Activated CD8-positive, alpha-beta memory T cell treated with anti-CD3 and anti-CD28 coated beads for 4 hours (primary cell): ENCODE results near the gene FAM177B.
"Not testable (repeated sequence)": the region's sequence is repeated elsewhere in the genome, so short reads cannot be mapped to it uniquely, and the experiment has no call there.

ENCODE experiments used
- DNase-seq, 2 donors: peaks; one replicate each; pipeline ENCODE4 v3.0.0-alpha.2; 2020; ENCODE audit warnings: low read depth in 2 of 2

The FAM177B gene

GRCh38 chr1:222739929-222740328 lies 2.9 kb downstream of the FAM177B start:
- DNase-seq, result no peak

- not testable (repeated sequence) for DNase-seq
Observed at GRCh38 chr1:222741630-222742457, 4.8 kb downstream of the FAM177B start.

- no peak for DNase-seq
Observed at GRCh38 chr1:222749927-222750326, 12.9 kb downstream of the FAM177B start.

- DNase-seq, result no peak
Observed at GRCh38 chr1:222750651-222751050, 13.6 kb downstream of the FAM177B start.

- no peak for DNase-seq
Observed at GRCh38 chr1:222751255-222751654, 14.3 kb downstream of the FAM177B start.

GRCh38 chr1:222754366-222755139 lies 17.6 kb downstream of the FAM177B start:
- DNase-seq, result no peak

GRCh38 chr1:222757646-222758268 lies 20.8 kb downstream of the FAM177B start:
- DNase-seq, result no peak

- no peak for DNase-seq
Observed at GRCh38 chr1:222759451-222760035, 22.5 kb downstream of the FAM177B start.

- no peak for DNase-seq
Observed at GRCh38 chr1:222761083-222761482, 24.1 kb downstream of the FAM177B start.

- not testable (repeated sequence) for DNase-seq
Observed at GRCh38 chr1:222762178-222762577, 25.2 kb downstream of the FAM177B start.

- no peak for DNase-seq
Observed at GRCh38 chr1:222767152-222767571, 30.2 kb downstream of the FAM177B start.

- no peak for DNase-seq
Observed at GRCh38 chr1:222768592-222768991, 31.6 kb downstream of the FAM177B start.

- no peak for DNase-seq
Observed at GRCh38 chr1:222769181-222769580, 32.2 kb downstream of the FAM177B start.

GRCh38 chr1:222769971-222770620 lies 33.1 kb downstream of the FAM177B start:
- DNase-seq, result no peak

- DNase-seq, result no peak
Observed at GRCh38 chr1:222772996-222773379, 36.0 kb downstream of the FAM177B start.

GRCh38 chr1:222777463-222777862 lies 40.5 kb downstream of the FAM177B start:
- DNase-seq, result no peak

- no peak for DNase-seq
Observed at GRCh38 chr1:222777977-222778376, 41.0 kb downstream of the FAM177B start.

- no peak for DNase-seq
Observed at GRCh38 chr1:222781251-222781650, 44.2 kb downstream of the FAM177B start.

GRCh38 chr1:222783051-222783450 lies 46.0 kb downstream of the FAM177B start:
- DNase-seq, result no peak

- no peak for DNase-seq
Observed at GRCh38 chr1:222784371-222784770, 47.4 kb downstream of the FAM177B start.

- no peak for DNase-seq
Observed at GRCh38 chr1:222784916-222785315, 47.9 kb downstream of the FAM177B start.

- DNase-seq, result no peak
Observed at GRCh38 chr1:222785529-222785928, 48.5 kb downstream of the FAM177B start.
